ENCODE results near the gene CPD.

- no peak for TF ChIP-seq POLR2A (IDR thresholded peaks at IDR 0.05)
- no peak for TF ChIP-seq POLR2AphosphoS5 (IDR thresholded peaks at IDR 0.05)
- no peak for TF ChIP-seq CTCF (IDR thresholded peaks at IDR 0.05)
Observed at GRCh38 chr17:30393491-30393890, 14.8 kb downstream of the CPD start.

Measured in sigmoid colon (tissue), 4 donors.